ENCODE measurements around the gene PAK5.

The PAK5 gene

GRCh38 chr20:9705722-9706476 lies 133.0 kb downstream of the PAK5 start:
- Histone ChIP-seq H3K4me3 (no peak overlapping the region), H3K27ac (no peak overlapping the region)
- no peak for DNase-seq (ENCODE audit: low spot score)
- TF ChIP-seq CTCF (IDR thresholded peaks at IDR 0.05) = no peak

- Histone ChIP-seq H3K4me3 (no peak overlapping the region), H3K27ac (no peak overlapping the region)
- no peak for DNase-seq (ENCODE audit: low spot score)
- no peak for TF ChIP-seq CTCF (IDR thresholded peaks at IDR 0.05)
These were observed 139.7 kb downstream of the PAK5 start for GRCh38 chr20:9699181-9699580.

- DNase-seq (ENCODE audit: low spot score) = no peak
- H3K27ac ChIP-seq = no peak overlapping the region
- no peak for TF ChIP-seq CTCF (IDR thresholded peaks at IDR 0.05)
These were observed 149.8 kb downstream of the PAK5 start for GRCh38 chr20:9689041-9689440.

GRCh38 chr20:9686866-9687265 lies 152.0 kb downstream of the PAK5 start:
- no peak overlapping the region for H3K27ac ChIP-seq
- no peak for DNase-seq (ENCODE audit: low spot score)
- TF ChIP-seq CTCF (IDR thresholded peaks at IDR 0.05) = no peak
- no peak overlapping the region for H3K4me3 ChIP-seq

More at GRCh38 chr20:9689041-9689440, 149.8 kb downstream of the PAK5 start:
- no peak overlapping the region for H3K4me3 ChIP-seq

GRCh38 chr20:9686455-9686854 lies 152.4 kb downstream of the PAK5 start:
- Histone ChIP-seq H3K4me3 (no peak overlapping the region), H3K27ac (no peak overlapping the region)
- no peak for DNase-seq (ENCODE audit: low spot score)
- no peak for TF ChIP-seq CTCF (IDR thresholded peaks at IDR 0.05)

- DNase-seq (ENCODE audit: low spot score) = no peak
- Histone ChIP-seq H3K4me3 (no peak overlapping the region), H3K27ac (no peak overlapping the region)
- TF ChIP-seq CTCF (IDR thresholded peaks at IDR 0.05) = no peak
These were observed 152.9 kb downstream of the PAK5 start for GRCh38 chr20:9686001-9686400.

- TF ChIP-seq CTCF (IDR thresholded peaks at IDR 0.05) = no peak
- H3K4me3 ChIP-seq = no peak overlapping the region
- no peak for DNase-seq (ENCODE audit: low spot score)
- no peak overlapping the region for H3K27ac ChIP-seq
These were observed 153.9 kb downstream of the PAK5 start for GRCh38 chr20:9685011-9685410.
